Astrocyte (in vitro differentiated cells and primary cell): ENCODE results near the gene DNAL1. TPM values are rescaled to one million over a fixed set of nuclear protein-coding genes. Genes with fewer than 3 reads are reported as not detected.

Experiments used
- DNase-seq: peaks from one replicate; pipeline ENCODE4 v3.0.0-alpha.2; 2010; ENCODE audit warnings: low read depth
- FAIRE-seq: peaks from 2 replicates; lab custom pipeline; 2011; peaks lifted over from hg19 to GRCh38; lab: Jason Lieb, UNC
- H2AFZ ChIP-seq: 2 replicates; pipeline ENCODE4 v1.6.0; 2012; ENCODE audit warnings: low read depth, low read length, inconsistent platforms
- H3K27ac ChIP-seq: 2 replicates; pipeline ENCODE4 v1.5.1; 2011; ENCODE audit warnings: low read depth, low read length, inconsistent platforms
- H3K27me3 ChIP-seq: 2 replicates; pipeline ENCODE4 v1.6.0; 2011; ENCODE audit warnings: low read length, inconsistent platforms; ENCODE audit not compliant: insufficient read depth
- H3K36me3 ChIP-seq: 2 replicates; pipeline ENCODE4 v1.5.1; 2011; ENCODE audit warnings: low read length, inconsistent platforms; ENCODE audit not compliant: insufficient read depth
- H3K4me1 ChIP-seq: 2 replicates; pipeline ENCODE4 v1.5.1; 2011; ENCODE audit warnings: low read length, inconsistent platforms; ENCODE audit not compliant: insufficient read depth
- H3K4me2 ChIP-seq: 2 replicates; pipeline ENCODE4 v1.6.0; 2012; ENCODE audit warnings: low read length, inconsistent platforms
- H3K4me3 ChIP-seq: 2 replicates; pipeline ENCODE4 v1.5.1; 2011; ENCODE audit warnings: low read depth, mild to moderate bottlenecking, low read length, inconsistent platforms; ENCODE audit not compliant: insufficient read depth
- H3K79me2 ChIP-seq: 2 replicates; pipeline ENCODE4 v1.6.0; 2012; ENCODE audit warnings: mild to moderate bottlenecking, low read length, inconsistent platforms; ENCODE audit not compliant: insufficient read depth
- H3K9ac ChIP-seq: 2 replicates; pipeline ENCODE4 v1.6.0; 2012; ENCODE audit warnings: mild to moderate bottlenecking, low read length, inconsistent platforms
- H3K9me3 ChIP-seq: 2 replicates; pipeline ENCODE4 v1.5.1; 2012; ENCODE audit warnings: low read depth, mild to moderate bottlenecking, low read length, inconsistent platforms; ENCODE audit not compliant: insufficient read depth
- H4K20me1 ChIP-seq: 2 replicates; pipeline ENCODE4 v1.6.0; 2012; ENCODE audit warnings: low read length, inconsistent platforms; ENCODE audit not compliant: insufficient read depth
- H3K27ac Mint-ChIP-seq: one replicate; pipeline ENCODE4 v1.8.0; 2021; ENCODE audit warnings: mild to moderate bottlenecking, mixed read lengths; ENCODE audit not compliant: unreplicated experiment
- H3K27me3 Mint-ChIP-seq: one replicate; pipeline ENCODE4 v1.8.0; 2021; ENCODE audit warnings: low read depth, mixed read lengths; ENCODE audit not compliant: unreplicated experiment
- H3K36me3 Mint-ChIP-seq: one replicate; pipeline ENCODE4 v1.8.0; 2021; ENCODE audit warnings: low read depth, mixed read lengths; ENCODE audit not compliant: unreplicated experiment
- H3K4me1 Mint-ChIP-seq: one replicate; pipeline ENCODE4 v1.8.0; 2021; ENCODE audit warnings: low read depth, mixed read lengths; ENCODE audit not compliant: unreplicated experiment
- H3K4me3 Mint-ChIP-seq: one replicate; pipeline ENCODE4 v1.8.0; 2021; ENCODE audit warnings: mild to moderate bottlenecking, moderate library complexity, mixed read lengths; ENCODE audit not compliant: unreplicated experiment
- H3K9me3 Mint-ChIP-seq: one replicate; pipeline ENCODE4 v1.8.0; 2021; ENCODE audit warnings: mild to moderate bottlenecking, mixed read lengths; ENCODE audit not compliant: unreplicated experiment
- CTCF ChIP-seq: IDR thresholded peaks from 2 replicates; pipeline ENCODE4 v1.5.1; 2011; ENCODE audit warnings: low read depth, mild to moderate bottlenecking, inconsistent platforms, low read length, moderate library complexity; ENCODE audit not compliant: insufficient read depth
- EZH2 ChIP-seq: IDR thresholded peaks from 2 replicates; pipeline ENCODE4 v1.6.1; 2012; ENCODE audit warnings: mild to moderate bottlenecking, low read length, inconsistent platforms; ENCODE audit not compliant: insufficient read depth
- total RNA-seq: library from RNA; stranded (reverse); gene quantifications from 2 replicates; pipeline ENCODE4 v1.2.1, GENCODE V29; 2021

DNAL1 gene
- total RNA-seq, 1 donor from 2014 or later, result 24.9 TPM

GRCh38 chr14:73712540-73713180 lies 67.9 kb downstream of the DNAL1 start:
- H3K4me1 ChIP-seq, result peaks cover 23% of the 10 kb centered on the region
- H3K27me3 Mint-ChIP-seq, result no peaks in the 10 kb centered on the region
- H3K4me1 Mint-ChIP-seq, result peaks cover 16% of the 10 kb centered on the region
- H2AFZ ChIP-seq, result no peak overlapping the region
- H4K20me1 ChIP-seq, result peaks cover 49% of the 10 kb centered on the region
- no peaks in the 10 kb centered on the region for H3K9me3 Mint-ChIP-seq
- H3K36me3 Mint-ChIP-seq, result peaks cover 11% of the 10 kb centered on the region
- peak overlapping the region; percentile 89 for H3K27ac ChIP-seq
- H3K9ac ChIP-seq, result peak overlapping the region; percentile 95
- H3K27ac Mint-ChIP-seq, result peak overlapping the region; percentile 90
- peak overlapping the region; percentile 97 for H3K4me3 Mint-ChIP-seq
- H3K4me2 ChIP-seq, result peak overlapping the region; percentile 95
- H3K4me3 ChIP-seq, result peak overlapping the region; percentile 97
- H3K36me3 ChIP-seq, result peaks cover 10% of the 10 kb centered on the region
- no peak for TF ChIP-seq EZH2
- TF ChIP-seq CTCF, result no peak
- H3K79me2 ChIP-seq, result peaks cover 52% of the 10 kb centered on the region
- H3K27me3 ChIP-seq, result no peaks in the 10 kb centered on the region
- FAIRE-seq (no peak), DNase-seq (no peak)
- H3K9me3 ChIP-seq, result no peaks in the 10 kb centered on the region

- H3K27ac Mint-ChIP-seq, result peak overlapping the region; percentile 90
- H3K4me3 Mint-ChIP-seq, result peak overlapping the region; percentile 97
- no peaks in the 10 kb centered on the region for H3K9me3 Mint-ChIP-seq
- no peak for TF ChIP-seq CTCF
- no peak for TF ChIP-seq EZH2
- H3K36me3 Mint-ChIP-seq, result peaks cover 12% of the 10 kb centered on the region
- peak overlapping the region; percentile 89 for H3K27ac ChIP-seq
- peaks cover 22% of the 10 kb centered on the region for H3K4me1 Mint-ChIP-seq
- no peaks in the 10 kb centered on the region for H3K27me3 Mint-ChIP-seq
- peak overlapping the region; percentile 81 for H2AFZ ChIP-seq
- H3K9me3 ChIP-seq, result no peaks in the 10 kb centered on the region
- peaks cover 54% of the 10 kb centered on the region for H3K79me2 ChIP-seq
- H3K4me2 ChIP-seq, result peak overlapping the region; percentile 95
- peak overlapping the region; percentile 97 for H3K4me3 ChIP-seq
- peak overlapping the region; percentile 95 for H3K9ac ChIP-seq
- H3K27me3 ChIP-seq, result no peaks in the 10 kb centered on the region
- DNase-seq (no peak), FAIRE-seq (no peak)
- peaks cover 10% of the 10 kb centered on the region for H3K36me3 ChIP-seq
- peaks cover 30% of the 10 kb centered on the region for H3K4me1 ChIP-seq
- H4K20me1 ChIP-seq, result peaks cover 49% of the 10 kb centered on the region
These were observed 68.5 kb downstream of the DNAL1 start for GRCh38 chr14:73713206-73713802.
